ENCODE data around the gene DNAH6.

Gene DNAH6

GRCh38 chr2:84807063-84807485 is 290.8 kb downstream of the DNAH6 start:
- DNase-seq: no peak

DNA sequence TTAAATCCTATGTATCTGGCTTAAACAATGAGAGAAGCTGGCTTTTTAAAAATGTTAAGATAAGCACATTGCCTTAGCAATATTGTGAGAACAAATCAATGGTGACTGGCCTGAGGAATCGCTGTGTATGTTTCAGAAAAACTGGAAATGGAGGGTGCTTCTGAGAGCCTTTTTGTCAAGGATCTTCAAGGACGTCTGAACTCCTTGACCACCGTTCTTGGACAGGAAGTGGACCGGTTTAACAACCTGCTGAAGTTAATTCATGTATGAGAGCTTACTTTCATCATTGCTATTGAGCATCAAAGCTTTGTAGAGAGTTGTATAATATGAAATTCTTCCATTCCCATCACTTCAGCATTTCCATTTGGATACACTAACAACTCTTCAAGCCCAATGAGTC is 292.0 kb downstream of the DNAH6 start:
- DNase-seq: no peak

GRCh38 chr2:84811839-84812431 is 295.6 kb downstream of the DNAH6 start:
- no peak for DNase-seq

- no peak for DNase-seq
These were observed 298.8 kb downstream of the DNAH6 start for GRCh38 chr2:84815146-84815545.

- no peak for DNase-seq
These were observed 300.2 kb downstream of the DNAH6 start for GRCh38 chr2:84816426-84817026.

GRCh38 chr2:84817239-84817655 is 300.9 kb downstream of the DNAH6 start:
- no peak for DNase-seq

GRCh38 chr2:84821806-84822205 is 305.5 kb downstream of the DNAH6 start:
- DNase-seq: no peak

DNA sequence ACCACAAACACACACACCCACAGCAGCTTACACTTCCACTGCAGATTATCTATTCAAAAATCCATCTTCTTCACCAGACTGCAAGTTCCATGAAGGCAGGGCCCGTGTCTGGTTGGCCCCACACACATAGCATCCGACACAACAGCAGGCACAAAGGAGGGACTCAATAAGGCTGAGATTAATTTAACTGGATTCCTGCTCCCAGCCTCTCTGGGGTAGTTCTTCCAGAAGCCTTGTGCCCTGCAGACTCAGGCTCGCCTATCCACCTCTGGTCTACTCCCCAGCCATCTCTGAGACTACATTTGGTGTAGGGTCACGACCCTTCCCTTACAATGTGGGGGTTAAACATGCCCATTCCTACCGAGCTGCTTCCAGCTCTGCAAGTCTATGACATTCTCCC is 306.9 kb downstream of the DNAH6 start:
- DNase-seq: no peak

GRCh38 chr2:84823788-84824187 is 307.5 kb downstream of the DNAH6 start:
- DNase-seq: no peak

DNA sequence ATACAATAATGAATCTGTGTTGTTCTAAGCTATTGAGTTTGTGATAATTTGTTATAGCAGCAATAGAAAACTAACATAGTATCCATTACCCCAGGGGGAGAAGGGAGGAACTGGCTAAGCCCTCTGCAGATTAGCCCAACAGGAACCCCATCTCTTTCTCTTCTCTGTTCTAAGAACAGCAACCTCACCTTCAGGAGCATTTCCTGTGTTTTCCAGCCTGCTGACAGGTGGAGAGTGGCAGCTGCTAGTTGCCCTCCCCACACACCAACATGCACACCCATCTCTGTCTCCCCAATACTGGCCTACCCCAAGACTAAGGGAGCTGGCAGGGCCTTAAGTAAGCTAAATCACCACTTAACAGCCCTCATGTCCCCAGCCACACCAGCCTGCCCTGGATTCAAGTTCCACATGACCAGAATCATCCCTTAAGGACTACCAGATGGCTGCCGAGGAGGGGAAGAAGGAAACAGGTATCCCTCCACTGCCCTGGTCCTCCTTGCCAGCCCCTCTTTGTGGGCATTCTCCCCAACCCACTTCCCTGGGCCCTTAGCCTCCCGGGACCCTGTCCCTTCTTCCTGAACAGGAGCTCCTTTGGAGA is 311.8 kb downstream of the DNAH6 start:
- DNase-seq: no peak

- DNase-seq: no peak
These were observed 313.4 kb downstream of the DNAH6 start for GRCh38 chr2:84829693-84830092.

- DNase-seq: no peak
These were observed 313.8 kb downstream of the DNAH6 start for GRCh38 chr2:84830095-84830494.

DNA sequence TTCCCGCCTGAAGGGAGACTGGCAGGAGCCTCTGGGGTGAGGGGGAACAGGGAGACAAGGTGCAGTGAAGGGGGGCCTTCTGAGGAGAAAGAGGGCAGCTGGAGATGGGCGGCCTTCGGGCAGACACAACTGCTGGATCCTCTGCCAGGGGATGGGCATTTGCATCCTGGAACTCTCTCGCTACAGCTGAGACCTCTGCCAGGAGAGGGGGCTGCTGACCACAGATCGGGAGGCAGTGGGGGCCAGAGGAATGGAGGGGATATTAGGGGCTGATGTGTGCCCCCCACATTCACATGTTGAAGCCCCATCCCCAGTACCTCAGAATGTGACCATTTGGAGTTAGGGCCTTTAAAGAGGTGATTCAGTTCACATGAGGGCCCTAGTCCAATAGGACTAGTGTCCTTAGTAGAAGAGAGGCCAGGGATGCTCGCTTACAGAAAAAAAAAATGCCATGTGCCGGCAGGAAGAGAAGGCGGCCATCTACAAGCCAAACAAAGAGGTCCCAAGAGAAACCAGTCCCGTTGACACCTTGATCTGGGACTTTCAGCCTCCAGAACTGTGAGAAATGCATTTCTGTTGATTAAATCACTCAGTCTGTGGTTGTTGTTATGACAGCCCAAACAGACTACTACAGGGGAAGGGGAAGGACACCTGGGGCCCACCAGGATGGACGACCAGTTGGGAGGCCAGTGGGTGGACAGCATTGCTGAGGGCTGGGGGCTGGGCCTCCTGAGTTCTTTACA is 314.6 kb downstream of the DNAH6 start:
- DNase-seq: no peak

DNA sequence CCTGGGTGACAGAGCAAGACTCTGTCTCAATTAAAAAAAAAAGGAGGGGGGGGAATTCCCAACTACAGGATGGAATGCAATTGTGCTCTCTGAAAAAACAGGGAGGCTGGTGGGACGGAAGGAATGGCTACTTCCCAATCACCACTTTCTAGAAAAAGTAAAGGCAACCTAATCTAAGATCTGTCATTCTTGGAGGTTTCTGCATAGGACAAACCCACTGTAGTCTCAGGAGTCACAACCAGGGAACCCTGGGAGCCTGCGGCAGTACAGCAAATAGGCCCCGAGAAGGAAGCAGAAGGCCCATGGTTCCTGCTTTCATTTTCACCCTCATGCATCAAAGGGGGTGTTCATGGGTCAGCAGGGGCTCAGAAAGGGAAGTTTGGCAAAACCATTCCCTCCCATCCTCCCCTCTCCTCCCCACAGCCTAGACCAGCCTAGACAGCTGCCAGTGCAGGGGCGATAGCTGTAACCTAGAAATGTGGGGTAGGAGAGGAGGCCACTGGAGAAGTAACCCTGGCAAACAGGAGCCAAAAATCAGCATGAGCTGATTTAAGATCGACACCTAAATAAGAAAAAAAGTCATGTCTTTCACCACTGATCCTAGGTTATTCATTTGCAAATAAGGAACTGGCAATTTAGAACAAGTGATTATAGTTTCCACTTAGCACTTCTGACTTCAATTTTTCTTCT is 316.6 kb downstream of the DNAH6 start:
- peak; percentile 60 for DNase-seq

DNA sequence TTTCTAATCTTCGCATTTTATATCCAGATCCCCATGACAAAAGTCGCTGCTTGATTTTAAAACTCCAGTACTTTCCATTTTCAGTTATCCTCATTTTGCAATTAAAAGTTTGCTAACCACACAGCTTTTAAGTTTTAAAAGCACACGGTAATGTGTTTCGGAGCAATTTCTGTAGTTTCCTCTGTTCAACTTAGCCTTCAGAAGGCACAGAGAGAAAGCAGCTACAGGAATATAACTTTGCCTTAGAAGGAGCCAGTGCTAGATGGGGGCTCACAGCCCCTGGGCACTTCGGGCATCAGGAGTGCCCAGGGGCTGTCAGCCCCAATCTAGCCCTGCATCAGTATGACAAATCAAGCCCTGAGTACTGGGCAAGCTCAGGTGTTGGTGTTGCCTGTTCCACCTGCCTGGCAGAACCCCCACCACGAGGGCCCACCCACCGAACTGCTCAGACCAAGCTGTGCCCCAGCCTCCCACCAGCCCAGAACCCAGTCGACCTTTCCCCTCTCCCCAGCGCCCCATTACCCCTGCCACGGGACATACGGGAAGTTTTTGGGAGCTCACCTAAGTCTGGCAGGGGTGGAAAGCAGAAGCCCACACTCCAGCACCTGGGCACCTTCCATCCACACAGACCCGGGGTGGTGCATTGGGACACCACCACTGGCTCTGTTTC is 317.3 kb downstream of the DNAH6 start:
- DNase-seq: no peak

GRCh38 chr2:84836215-84836614 is 319.9 kb downstream of the DNAH6 start:
- no peak for DNase-seq

DNA sequence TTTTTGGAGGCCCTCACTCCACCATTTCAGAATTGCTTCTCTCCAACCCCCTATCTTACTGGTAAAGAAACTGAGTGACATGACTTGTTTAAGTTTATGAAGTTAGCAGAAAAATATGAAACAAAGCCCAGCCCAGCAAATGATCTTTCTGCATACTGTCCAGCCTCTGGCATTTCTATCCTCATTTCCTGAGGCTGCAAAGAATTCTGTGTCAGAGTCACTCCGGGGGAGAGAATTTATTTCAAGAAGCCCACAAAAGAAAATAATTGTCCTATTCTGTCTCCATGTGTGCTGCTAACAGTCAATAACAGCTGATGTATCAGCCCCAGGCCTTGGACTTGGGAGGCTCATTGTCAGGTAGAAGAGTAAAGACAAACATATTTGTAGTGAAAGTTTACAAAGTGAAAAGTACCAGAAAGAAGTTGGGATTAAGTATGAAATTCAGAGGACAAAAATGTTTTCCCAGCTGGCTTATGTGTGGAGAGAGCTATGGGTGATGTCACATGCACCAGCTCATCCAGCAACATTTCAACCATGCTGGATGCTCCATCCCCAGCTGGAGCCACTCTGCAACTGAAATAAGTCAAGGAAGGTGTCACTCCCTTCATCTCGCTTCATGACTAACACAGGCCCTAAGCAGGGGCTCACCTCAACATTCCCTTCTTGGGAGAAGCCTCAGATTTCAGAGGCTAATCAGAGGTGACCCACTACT is 322.3 kb downstream of the DNAH6 start:
- DNase-seq: no peak

DNA sequence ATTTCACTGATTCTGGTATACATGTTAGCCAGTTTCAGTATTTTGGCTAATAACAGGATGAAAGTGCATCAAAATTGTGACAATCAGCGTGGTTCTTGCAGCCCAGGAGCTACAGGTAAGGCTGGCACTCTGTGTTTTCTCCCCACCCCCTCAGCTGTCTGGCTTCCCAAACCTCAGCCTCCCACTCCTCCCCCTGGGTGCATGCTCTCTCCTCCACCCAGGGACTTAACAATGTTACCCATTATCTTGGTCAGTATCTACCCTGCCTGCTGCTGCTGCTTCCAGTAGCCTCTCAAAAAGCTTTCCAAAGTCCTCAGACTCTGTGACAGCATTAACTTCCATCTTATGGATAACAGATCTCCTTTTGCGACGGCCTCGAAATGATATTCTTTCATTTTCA is 323.6 kb downstream of the DNAH6 start:
- DNase-seq: no peak

DNA sequence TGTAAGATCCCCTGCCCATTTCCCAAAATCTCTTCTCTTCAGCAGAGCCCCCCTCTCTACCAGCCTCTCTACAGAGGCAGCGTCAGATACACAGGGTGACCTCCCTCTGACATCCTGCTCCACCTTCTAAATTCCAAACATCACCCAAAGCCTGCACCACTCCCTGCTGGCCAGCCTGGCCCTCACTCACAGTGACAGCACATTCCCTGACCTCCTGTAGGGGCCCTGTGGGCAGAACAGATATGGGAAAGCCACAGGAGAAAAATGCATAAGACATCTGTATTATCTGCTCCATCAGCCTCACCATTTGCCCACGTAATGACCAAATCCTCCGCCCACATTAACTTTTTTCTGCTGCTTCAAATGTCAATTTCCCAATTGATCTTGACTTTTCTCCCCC is 324.0 kb downstream of the DNAH6 start:
- DNase-seq: no peak

- DNase-seq: peak; percentile 44
These were observed 325.3 kb downstream of the DNAH6 start for GRCh38 chr2:84841577-84841976.

DNA sequence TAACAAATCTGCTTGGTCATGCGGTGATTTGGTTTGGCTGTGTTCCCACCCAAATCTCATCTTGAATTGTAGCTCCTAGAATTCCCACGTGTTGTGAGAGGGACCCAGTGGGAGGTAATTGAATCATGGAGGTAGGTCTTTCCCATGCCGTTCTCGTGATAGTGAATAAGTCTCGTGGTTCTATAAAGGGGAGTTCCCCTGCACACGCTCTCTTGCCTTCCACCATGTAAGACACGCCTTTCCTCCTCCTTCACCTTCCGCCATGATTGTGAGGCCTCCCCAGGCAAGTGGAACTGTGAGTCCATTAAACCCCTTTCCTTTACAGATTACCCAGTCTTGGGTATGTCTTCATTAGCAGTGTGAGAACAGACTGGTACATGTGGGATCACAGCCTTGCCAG is 327.8 kb downstream of the DNAH6 start:
- no peak for DNase-seq

DNA sequence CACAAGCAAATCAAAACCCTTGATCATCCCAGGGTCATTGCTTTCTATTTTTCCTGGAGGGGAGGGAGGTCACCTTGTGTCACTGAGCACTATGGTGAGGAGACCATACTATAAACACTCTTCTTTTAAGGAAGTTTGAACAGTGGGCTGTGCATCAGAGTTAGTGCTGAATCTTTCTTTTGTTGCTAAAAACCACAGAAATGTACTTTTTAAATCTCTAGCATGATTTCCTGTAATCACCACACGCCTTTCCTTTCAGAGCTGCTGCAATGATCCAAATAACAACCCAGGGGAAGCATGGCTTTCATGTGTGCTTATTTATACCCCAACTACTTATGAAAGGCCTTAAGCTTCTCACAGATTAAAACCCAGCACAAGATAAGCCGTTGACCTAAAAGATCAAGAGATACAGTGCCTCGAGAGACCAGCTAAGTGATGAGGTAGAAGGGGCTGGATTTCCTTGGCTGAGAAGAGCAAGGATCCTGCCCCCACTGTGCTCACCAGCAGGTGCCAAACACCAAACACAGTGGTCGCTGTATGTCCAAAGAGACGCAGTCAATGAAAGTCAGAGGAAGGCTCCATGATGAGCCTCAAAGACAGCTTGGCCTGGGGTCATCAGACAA is 329.9 kb downstream of the DNAH6 start:
- peak; percentile 61 for DNase-seq

All from CD4-positive, alpha-beta T cell treated with Interleukin-17A for 4 hours (primary cell).